ENCODE data around the gene KRTAP25-1. TPM values are rescaled to one million over a fixed set of nuclear protein-coding genes. Genes with fewer than 3 reads are reported as not detected.

KRTAP25-1 gene, protein sequence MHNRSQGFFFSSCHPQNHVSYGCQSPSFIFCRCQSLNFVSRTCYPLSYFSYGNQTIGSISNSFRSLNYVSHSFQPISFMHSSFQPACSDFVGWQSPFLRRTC
- total RNA-seq (2021; ENCODE audit: unreplicated experiment), result not detected
- polyA plus RNA-seq (2012; ENCODE audit: insufficient read length), result not detected
- Bru-seq, nascent RNA, result not detected
- BruChase-seq, experiment 1, labeled RNA remaining after a 2-hour chase, result not detected
- BruChase-seq, experiment 2, labeled RNA remaining after a 6-hour chase, result not detected
- long read RNA-seq, result 0 reads

DNA sequence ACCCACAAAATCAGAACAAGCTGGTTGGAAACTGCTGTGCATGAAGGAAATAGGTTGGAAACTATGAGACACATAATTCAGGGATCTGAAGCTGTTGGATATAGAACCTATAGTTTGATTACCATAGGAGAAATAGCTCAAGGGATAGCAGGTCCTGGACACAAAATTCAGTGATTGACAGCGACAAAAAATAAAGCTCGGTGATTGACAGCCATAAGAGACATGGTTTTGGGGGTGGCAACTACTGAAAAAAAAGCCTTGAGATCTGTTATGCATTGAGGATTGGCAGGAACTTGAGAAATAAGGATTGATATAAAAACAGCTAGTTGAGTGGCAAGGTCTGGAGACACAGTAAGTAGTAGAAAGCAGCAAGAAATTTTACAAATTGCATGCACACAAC lies at the start of gene KRTAP25-1:
Gene KRTAP25-1 (minus strand): TSS at position 300 of the 400 bp plus-strand sequence. CDS start 24 bp downstream, at position 276.
- ChIA-PET POLR2A (no interaction called here), CTCF (no interaction called here)
- TF ChIP-seq SIN3A (IDR thresholded peaks at IDR 0.05; ENCODE audit: borderline replicate concordance, insufficient read depth, low read depth, low read length), result no peak
- no peak for TF ChIP-seq POLR2AphosphoS5 (IDR thresholded peaks at IDR 0.05; ENCODE audit: low read depth, low read length)
- TF ChIP-seq, protein P1, sequence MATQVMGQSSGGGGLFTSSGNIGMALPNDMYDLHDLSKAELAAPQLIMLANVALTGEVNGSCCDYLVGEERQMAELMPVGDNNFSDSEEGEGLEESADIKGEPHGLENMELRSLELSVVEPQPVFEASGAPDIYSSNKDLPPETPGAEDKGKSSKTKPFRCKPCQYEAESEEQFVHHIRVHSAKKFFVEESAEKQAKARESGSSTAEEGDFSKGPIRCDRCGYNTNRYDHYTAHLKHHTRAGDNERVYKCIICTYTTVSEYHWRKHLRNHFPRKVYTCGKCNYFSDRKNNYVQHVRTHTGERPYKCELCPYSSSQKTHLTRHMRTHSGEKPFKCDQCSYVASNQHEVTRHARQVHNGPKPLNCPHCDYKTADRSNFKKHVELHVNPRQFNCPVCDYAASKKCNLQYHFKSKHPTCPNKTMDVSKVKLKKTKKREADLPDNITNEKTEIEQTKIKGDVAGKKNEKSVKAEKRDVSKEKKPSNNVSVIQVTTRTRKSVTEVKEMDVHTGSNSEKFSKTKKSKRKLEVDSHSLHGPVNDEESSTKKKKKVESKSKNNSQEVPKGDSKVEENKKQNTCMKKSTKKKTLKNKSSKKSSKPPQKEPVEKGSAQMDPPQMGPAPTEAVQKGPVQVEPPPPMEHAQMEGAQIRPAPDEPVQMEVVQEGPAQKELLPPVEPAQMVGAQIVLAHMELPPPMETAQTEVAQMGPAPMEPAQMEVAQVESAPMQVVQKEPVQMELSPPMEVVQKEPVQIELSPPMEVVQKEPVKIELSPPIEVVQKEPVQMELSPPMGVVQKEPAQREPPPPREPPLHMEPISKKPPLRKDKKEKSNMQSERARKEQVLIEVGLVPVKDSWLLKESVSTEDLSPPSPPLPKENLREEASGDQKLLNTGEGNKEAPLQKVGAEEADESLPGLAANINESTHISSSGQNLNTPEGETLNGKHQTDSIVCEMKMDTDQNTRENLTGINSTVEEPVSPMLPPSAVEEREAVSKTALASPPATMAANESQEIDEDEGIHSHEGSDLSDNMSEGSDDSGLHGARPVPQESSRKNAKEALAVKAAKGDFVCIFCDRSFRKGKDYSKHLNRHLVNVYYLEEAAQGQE (IDR thresholded peaks at IDR 0.05; ENCODE audit: insufficient read depth in 1 of 2, low read depth in 2 of 2, low read length in 1 of 2), result no peak
- TF ChIP-seq TCF7L2 (IDR thresholded peaks at IDR 0.05; ENCODE audit: low read depth, low read length), result no peak
- TF ChIP-seq, protein P2, sequence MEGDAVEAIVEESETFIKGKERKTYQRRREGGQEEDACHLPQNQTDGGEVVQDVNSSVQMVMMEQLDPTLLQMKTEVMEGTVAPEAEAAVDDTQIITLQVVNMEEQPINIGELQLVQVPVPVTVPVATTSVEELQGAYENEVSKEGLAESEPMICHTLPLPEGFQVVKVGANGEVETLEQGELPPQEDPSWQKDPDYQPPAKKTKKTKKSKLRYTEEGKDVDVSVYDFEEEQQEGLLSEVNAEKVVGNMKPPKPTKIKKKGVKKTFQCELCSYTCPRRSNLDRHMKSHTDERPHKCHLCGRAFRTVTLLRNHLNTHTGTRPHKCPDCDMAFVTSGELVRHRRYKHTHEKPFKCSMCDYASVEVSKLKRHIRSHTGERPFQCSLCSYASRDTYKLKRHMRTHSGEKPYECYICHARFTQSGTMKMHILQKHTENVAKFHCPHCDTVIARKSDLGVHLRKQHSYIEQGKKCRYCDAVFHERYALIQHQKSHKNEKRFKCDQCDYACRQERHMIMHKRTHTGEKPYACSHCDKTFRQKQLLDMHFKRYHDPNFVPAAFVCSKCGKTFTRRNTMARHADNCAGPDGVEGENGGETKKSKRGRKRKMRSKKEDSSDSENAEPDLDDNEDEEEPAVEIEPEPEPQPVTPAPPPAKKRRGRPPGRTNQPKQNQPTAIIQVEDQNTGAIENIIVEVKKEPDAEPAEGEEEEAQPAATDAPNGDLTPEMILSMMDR (IDR thresholded peaks at IDR 0.05), result no peak
- Histone ChIP-seq H3K4me1 (ENCODE audit: control insufficient read depth, insufficient read depth, low read length) (no peaks in the 10 kb centered on the region), H3K9me3 (ENCODE audit: control insufficient read depth, insufficient read depth, low read depth, low read length) (no peaks in the 10 kb centered on the region), H3K27me3 (ENCODE audit: control insufficient read depth, insufficient read depth, low read length) (no peaks in the 10 kb centered on the region), H3K4me3 (ENCODE audit: low read depth in 2 of 2, low read length in 2 of 2) (no peak within 1 kb of the TSS), H3K27ac (ENCODE audit: low read length) (no peak within 1 kb of the TSS), H3K36me3 (ENCODE audit: control insufficient read depth, insufficient read depth, low read length) (no peaks in the 10 kb centered on the region)
- intact Hi-C loops (cut with micrococcal nuclease; ENCODE audit: unreplicated experiment), result no loop called here
- DNase-seq (ENCODE audit: low read depth, low spot score), result no peak
- no peak for ATAC-seq
- in situ Hi-C loops (cut with HindIII; ENCODE audit: low pct_unique_long_range_greater_than_20kb, low sequenced_read_pairs), result no loop called here
- no TSS peak for BruUV-seq (replicated peaks)

DNA sequence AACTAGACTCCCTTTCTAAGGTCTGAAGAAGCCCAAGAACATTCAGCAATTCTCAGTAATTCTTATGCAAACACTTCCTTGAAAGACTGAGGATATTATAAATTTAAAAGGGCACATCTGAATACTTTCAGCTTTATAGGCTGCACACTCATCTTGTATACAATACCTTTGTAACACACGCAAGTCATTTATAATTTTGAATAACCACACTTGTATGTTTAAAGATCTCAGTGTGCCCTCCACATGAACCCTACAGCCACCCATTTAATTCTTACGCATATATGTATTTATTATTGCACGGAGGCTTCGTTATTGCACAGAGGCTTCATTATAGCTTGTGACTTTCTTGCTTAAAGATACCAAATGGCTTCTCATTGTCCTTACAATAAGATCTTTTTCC lies 49.4 kb upstream of the KRTAP25-1 start:
- no TSS peak for BruUV-seq (replicated peaks)
- in situ Hi-C loops (cut with HindIII; ENCODE audit: low pct_unique_long_range_greater_than_20kb, low sequenced_read_pairs) (no loop called here), intact Hi-C loops (cut with micrococcal nuclease; ENCODE audit: unreplicated experiment) (no loop called here)
- H3K9me3 ChIP-seq (ENCODE audit: control insufficient read depth, insufficient read depth, low read depth, low read length), result no peaks in the 10 kb centered on the region
- ATAC-seq, result no peak
- no peak for DNase-seq (ENCODE audit: low read depth, low spot score)
- no peak overlapping the region for H3K4me3 ChIP-seq (ENCODE audit: low read depth in 2 of 2, low read length in 2 of 2)
- TF ChIP-seq TCF7L2 (IDR thresholded peaks at IDR 0.05; ENCODE audit: low read depth, low read length) (no peak), POLR2AphosphoS5 (IDR thresholded peaks at IDR 0.05; ENCODE audit: low read depth, low read length) (no peak), SIN3A (IDR thresholded peaks at IDR 0.05; ENCODE audit: borderline replicate concordance, insufficient read depth, low read depth, low read length) (no peak)
- TF ChIP-seq, protein P1 (IDR thresholded peaks at IDR 0.05; ENCODE audit: insufficient read depth in 1 of 2, low read depth in 2 of 2, low read length in 1 of 2), result no peak
- TF ChIP-seq, protein P2 (IDR thresholded peaks at IDR 0.05), result no peak
- ChIA-PET CTCF (no interaction called here), POLR2A (no interaction called here)
- H3K4me1 ChIP-seq (ENCODE audit: control insufficient read depth, insufficient read depth, low read length), result no peaks in the 10 kb centered on the region
- no peaks in the 10 kb centered on the region for H3K27me3 ChIP-seq (ENCODE audit: control insufficient read depth, insufficient read depth, low read length)
- H3K36me3 ChIP-seq (ENCODE audit: control insufficient read depth, insufficient read depth, low read length), result no peaks in the 10 kb centered on the region
- no peak overlapping the region for H3K27ac ChIP-seq (ENCODE audit: low read length)

All from Panc1 (cell line).